Cardiac ventricle fibroblast (primary cell): ENCODE results near the gene GJB3. TPM values are rescaled to one million over a fixed set of nuclear protein-coding genes. Genes with fewer than 3 reads are reported as not detected.

ENCODE experiments used
- total RNA-seq: library from RNA; depleted of rRNA; stranded (reverse); fragments of >200 nt; gene quantifications from 2 replicates; pipeline ENCODE4 v1.2.3, GENCODE V29; 2015

Gene GJB3
- total RNA-seq, result not detected in 2 replicates

DNA sequence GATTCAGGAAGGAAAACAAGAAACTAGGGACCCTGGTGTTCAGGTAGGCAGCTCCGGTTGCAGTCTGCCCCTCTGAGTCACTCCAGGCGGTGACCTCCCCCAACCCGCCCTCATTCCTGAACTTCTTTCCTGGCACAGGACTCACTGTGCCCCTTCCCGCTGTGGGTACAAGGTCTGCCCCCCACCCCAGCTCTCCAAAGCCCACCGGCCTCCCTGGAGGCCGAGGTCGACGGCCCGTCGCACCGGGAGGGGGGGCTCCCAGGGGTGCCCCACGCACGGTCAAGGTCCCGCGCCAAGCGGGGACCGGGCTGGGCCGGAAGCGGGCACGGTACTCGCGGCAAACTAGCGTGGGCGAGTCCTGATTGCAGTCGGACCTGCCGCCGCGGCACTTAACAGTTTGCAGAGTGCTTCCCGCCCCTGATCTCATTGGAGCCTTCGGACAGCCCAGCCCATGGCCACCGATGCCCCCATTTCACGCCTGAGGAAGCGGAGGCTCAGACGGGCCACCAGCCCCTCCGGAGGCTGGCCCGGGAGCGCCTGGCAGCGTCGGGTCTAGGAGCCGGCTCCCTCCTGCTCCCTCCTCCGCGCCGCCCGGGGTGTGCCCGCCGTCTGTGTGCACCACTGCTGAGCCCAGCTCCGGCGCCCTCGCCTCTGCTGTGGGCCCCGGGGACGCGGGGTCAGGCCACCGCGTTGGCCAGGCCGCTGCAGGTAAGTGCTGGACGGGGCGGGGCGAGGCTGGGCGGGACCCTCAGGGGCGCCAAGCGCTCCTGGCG lies at the start of gene GJB3:
Gene GJB3 (plus strand): TSS at position 144 of the 773 bp plus-strand sequence. CDS start 3,549 bp downstream, outside the sequence.

DNA sequence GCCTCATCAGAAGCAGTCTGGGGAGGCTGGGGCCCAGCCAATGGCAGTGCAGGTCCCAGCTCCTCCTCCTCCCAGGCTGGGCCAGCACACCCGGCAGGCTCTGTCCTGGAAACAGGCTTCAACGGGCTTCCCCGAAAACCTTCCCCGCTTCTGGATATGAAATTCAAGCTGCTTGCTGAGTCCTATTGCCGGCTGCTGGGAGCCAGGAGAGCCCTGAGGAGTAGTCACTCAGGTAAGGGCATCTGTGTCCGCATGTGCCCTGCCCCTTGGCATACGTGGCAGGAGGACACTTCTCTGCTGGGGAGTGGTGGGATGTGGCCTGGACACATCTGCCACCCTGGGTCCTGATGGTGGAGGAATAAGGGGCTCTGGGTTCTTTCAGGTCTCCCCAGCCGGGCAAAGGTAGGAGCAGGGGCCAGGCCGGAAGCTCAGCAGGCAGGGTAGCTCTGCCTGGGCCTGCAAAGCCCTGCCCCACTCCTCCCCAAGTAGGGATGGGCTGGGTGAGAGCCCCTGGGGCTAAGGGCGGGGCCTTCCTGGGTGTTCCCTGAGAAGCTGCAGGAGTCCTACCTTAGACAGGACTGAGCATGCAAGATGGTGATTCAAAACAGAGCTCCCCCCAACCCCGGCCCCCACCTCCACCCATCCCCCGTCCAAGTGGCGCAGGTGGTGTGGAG lies 25.9 kb upstream of the GJB3 start, which contains the start of gene GJB5:
Gene GJB5 (plus strand): TSS at position 84 of the 674 bp plus-strand sequence. CDS start 2,284 bp downstream, outside the sequence.

DNA sequence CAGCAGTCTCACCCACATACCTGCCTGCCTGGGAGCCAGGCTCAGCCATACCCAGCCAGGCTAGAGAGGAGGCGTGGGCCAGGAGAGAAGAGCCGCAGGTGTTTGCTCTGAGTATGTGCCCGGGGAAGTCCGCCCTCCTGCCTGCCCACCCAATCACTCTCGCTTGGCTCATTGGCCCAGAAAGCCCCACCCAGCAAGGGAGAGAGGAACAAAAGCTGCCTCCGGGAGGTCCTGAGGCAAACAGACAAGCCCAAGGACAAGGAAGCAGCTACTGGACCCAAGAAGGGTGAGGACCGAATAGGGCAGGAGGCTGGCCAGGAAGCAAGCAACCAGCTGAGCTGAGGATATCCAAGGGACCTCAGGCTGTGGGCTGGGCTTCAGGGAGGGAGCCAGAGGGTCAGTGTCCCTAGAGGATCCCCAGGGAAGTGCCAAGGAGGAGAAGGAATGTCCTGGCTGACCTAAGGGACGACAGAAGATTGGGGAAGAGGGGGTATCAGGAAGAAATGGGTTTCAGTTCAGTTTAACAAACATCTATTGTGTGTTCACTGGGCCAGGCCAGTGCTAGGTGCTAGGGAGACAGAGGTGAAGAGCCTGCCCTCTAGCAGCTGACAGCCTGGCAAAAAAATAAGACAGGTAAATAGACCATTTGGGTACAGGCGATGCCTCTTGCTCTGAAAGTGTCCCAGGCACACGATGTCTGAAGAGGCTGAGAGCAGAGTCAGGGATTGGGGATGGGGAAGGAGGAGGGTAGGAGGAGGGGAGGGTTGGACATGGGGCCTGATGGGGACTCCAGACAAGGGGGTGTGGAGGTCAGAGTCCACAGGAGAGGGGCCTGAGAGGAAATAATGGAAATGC lies 21.3 kb upstream of the GJB3 start, which contains the start of gene GJB4:
Gene GJB4 (plus strand): TSS at position 238 of the 855 bp plus-strand sequence. CDS start 1,515 bp downstream, outside the sequence.

DNA sequence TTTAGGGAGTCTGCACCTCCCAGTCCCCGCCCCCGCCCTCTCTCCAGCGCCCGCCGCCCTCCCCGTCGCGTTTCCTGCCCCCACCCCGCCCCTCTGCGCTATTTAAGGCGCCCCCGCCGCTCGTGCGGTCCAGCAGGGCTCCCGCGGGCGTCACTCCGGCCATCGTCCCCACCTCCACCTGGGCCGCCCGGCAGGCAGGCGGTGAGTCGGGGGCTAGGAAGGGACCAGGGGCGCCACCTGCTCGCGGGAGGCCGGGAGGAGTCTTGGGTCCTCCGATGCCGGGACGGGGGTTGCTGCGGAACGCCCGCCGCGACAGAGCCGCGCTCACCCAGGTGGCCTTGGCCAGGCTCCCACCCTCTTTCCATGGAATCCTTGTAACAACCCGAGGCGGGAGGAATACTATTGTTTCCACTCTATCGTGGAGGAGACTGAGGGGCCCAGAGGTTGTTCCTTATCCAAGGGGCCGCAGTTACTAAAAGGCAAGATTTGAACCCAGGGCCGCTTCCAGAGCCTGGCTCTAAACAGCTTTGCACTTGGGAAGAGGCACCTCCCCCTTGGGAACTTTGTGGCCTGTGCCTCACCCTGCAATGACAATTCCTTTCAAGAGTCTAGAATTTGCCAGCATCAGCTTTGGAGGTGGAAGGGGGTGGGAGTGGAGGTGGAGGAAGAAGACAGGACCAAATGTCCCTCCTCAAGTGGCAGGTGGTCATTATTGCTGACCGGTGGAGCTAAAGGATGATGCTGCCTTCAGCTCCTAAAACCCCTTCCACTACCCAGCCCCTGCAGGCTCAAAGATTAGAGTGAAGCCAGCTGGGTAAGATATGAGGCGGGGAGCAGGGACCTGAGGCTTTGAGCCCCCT lies 12.1 kb downstream of the GJB3 start, which contains the start of gene GJA4:
Gene GJA4 (plus strand): TSS at position 132 of the 860 bp plus-strand sequence. CDS start 1,215 bp downstream, outside the sequence.

Other genes with a start within 250 kb of the GJB3 start
- gene GJB5, start 26.2 kb upstream of the GJB3 start, total RNA-seq, result not detected in 2 replicates
- gene GJB4, start 21.5 kb upstream of the GJB3 start, total RNA-seq, result not detected in 2 replicates
- gene GJA4, start 11.8 kb downstream of the GJB3 start, total RNA-seq, result 1.4 and 3.1 TPM in 2 replicates
- gene SMIM12, start 78.5 kb downstream of the GJB3 start, total RNA-seq, result 25.4 and 40.6 TPM in 2 replicates
- 0.12 TPM in 1 of 2 replicates, not detected in the other for gene DLGAP3, start 148.4 kb downstream of the GJB3 start, total RNA-seq
- 61.8 and 63.0 TPM in 2 replicates for gene TMEM35B, start 204.1 kb downstream of the GJB3 start, total RNA-seq